Stimulated activated CD8-positive, alpha-beta memory T cell treated with anti-CD3 and anti-CD28 coated beads, Interleukin-7, amount 100 ng/mL, for 1 hour (primary cell): ENCODE data around the gene KIF5B.
A peak's percentile ranks its signal among the peaks of the same experiment; 100 is the strongest.
"Not testable (repeated sequence)": the region's sequence is repeated elsewhere in the genome, so short reads cannot be mapped to it uniquely, and the experiment has no call there.

ENCODE experiments used
- DNase-seq, 2 donors: peaks; one replicate each; pipeline ENCODE4 v3.0.0-alpha.2; 2020; ENCODE audit warnings: low read depth in 2 of 2

The KIF5B gene

DNA sequence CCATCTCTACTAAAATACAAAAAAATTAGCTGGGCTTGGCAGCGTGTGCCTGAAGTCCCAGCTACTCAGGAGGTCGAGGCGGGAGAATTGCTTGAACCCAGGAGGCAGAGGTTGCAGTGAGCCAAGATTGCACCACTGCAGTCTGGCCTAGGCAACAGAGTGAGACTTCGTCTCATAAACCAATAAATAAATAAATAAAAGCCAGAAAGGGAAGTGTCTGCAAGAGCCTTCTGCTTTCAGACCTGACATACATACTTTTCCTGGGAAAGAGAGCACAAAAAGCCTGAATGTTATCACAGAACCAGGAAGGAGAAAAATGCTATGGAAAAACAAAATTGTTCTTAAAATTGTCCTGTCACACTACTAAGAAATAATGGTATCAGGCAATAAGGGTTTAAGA, 4.1 kb upstream of the KIF5B start:
- DNase-seq, result no peak

DNA sequence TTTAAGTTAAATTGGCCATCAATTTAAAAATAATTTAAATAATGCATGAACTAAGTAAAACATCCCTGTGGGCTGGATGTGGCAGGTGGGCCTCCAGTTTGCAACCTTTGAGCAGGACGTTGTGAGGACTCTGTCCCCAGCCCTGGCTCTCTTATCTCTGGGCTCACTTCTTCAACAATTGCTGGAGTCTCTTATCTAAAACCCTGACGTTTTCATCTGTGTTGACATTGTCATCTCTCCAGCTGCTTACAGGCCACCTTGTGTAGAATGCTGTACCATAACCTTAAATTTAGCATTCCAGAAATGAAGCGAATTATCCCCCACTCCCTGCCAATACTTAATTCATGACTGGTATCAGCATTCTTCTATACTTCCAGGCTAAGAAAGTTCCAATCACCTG, 3.2 kb upstream of the KIF5B start:
- DNase-seq, result no peak

DNA sequence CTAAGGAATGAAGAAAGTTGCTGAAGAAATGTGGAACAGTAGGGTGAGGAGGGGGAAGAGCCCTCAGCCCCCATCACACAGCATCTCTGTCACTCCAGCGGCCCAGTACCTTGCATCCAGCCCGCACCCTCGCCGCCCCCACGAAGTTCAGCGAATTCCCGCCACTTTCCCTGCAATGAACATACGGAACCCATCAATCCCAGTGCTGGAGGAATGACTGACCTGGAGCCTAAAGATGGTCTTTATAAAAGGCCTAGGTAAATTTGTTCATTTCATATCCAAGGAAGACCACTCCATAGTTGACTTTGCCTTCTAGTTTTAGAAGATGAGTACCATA, 779 bp upstream of the KIF5B start:
- DNase-seq, result no peak

DNA sequence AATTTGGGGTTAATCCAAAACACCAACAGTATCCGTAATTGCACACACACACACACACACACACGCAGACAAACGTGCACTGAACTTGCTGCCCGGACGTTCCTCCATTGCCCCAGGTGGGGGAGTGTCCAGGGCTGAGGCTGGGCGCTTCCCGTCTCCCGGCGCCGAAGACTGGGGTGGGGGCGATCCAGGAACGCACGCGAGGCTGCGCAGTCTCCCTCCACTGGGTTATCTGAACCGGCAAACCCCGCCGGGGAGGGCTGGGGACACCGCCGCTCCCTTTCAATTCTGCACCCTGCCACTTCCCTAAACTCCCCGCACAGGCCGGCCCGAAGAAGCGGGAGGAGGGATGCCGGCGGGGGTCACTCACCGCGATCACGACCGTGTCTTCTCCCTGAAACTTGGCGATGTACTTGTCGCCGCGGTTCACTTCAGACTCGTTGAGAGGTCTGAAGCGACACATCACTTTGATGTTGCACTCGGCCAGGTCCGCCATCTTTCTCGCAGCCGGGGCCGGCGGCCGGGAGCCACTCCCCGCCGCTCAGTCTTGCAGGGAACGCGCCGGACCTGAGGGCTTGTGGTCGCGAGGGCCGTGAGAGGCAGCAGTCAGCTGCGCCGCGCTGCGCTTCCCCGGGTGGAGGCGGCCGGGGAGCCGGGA, 618 bp downstream of the KIF5B start:
- peak in 1 of 2 donors; percentile 33 for DNase-seq

DNA sequence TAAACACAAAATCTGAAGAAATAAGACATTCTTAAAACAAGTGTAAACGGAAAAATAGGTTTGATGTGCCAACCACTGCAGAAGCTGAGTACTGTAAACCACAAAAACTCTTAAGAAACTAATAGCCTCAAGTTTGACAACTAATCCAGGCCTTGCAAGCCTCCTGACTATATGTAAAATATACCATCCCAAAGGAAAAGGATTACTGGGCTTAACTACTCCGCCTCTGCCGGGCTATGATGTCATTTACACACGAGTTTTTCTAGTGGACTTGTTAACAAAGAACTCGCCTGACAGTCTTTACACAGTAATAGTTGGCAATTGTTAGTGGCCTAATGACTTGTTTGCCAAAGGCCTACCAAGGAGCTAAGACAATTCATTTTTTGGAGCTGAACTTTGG, 2.1 kb downstream of the KIF5B start:
- no peak for DNase-seq

DNA sequence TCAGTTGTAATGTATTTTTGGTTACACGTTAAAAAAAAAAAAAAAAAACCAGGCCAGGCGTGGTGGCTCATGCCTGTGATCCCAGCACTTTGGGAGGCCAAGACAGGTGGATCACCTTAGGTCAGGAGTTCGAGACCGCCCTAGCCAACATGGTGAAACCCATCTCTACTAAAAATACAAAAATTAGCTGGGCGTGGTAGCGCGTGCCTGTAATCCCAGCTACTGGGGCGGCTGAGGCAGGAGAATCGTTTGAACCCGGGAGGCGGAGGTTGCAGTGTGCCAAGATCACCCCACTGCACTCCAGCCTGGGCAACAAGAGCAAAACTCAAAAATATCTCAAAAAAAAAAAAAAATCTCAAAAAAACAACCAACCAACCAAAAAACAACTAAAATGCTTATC, 2.8 kb downstream of the KIF5B start:
- DNase-seq, result not testable (repeated sequence)

DNA sequence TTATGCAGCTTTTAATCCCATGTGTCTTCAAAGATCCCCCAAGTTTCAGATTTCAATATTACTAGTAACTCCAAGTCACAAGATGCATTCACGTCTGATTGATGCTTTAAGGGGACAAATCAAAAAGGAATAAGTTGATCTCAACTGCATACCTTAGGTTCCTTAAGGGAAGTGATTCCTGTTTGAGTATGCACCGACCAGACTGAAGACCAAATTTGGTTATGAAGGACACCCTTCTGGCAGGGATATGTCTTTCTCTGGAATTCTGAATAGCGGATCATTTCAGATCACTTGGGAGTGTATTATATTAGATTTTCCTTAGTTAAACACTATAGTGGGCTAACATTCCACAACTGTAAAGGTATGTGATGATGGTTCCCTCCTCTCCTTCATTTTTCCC, 4.3 kb downstream of the KIF5B start:
- no peak for DNase-seq

DNA sequence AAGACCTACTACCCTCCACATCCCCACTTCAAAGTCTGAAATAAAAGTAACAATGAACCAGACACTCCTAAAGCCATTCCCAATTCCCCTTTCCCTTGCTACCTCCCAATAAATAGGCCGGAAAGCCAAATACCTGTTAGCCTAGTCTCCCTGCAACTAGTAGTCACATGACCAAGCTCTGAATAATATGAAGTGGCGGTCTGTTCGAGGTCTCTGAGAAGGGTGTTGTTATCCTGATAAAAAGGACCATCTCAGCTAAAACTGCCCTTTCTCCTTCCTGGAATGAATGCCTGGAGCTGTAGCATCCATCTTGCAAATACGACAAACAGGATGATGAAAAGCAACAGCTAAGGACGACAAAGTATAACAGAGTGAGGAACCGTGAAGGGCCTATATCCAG, 6.0 kb downstream of the KIF5B start:
- DNase-seq, result no peak

DNA sequence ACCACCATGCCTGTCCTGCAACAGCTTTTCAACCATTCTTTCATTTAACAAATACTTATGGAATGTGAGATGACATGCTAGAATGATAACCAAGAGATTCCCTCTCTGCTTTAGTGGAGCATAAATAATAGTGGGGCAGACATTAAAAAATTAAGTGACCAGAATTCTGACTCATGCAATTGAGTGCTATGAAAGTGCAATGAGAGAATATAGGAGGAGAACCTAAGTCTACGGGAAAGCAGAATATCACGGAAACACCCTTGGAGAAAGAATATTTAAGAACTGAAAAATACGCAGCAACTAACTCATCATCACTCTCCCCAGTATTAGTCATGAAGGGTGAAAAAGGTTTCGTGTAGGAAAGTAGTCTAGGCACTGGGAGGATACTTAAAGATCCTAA, 7.1 kb downstream of the KIF5B start:
- no peak for DNase-seq

DNA sequence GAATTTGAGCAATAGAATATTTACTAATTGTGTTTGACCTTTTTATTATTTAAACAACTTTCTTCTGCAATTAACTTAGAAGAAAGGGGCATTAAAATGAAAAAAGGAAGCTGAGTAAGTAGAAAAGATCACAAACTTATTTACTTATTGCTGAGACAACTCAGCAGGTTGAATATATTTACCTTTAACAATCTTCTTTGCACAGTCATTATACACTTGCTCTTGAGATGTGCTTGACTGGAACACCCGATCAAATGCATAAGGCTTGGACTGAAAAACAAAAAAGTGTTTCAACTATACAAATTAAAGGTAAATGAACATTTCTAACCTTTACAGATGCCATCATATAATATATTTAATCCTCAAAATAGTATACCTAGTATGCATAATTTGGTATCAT, 7.9 kb downstream of the KIF5B start:
- DNase-seq, result no peak

DNA sequence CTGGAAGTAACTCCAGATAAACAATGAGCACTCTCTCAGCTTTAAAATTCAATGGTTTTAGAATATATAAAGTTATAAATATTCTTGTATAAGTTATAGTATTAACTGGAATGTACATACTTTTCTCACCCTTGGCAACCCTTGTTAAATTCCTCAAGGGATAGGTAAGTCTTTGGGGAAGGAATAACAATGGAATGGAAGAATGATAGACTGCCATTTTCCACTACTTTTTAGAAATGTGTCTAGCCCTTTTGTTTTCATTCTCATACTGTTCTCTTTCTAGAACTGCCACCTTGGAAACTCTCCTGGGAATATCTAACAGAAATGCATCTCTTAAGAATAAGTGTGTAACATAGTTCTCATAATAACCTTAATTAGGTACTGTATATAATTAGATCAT, 8.3 kb downstream of the KIF5B start:
- DNase-seq, result no peak

DNA sequence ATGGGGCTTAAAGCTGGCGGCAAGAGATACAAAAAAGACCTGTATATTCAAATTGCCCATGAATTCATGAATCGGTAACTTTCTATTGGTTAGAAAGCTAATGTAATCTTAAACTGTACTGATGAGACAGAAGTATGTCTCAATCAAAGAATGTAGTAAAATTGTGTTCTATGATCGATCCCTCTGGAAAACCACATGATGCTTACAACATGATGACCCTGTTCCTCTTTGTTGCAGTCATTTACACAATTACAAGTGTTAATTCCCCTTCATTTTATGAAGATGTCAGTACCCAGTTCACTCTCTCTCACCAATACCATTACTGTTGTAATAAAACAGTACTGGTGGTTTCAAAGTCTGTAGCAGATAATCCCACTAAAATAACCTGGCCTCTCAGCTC, 10.1 kb downstream of the KIF5B start:
- DNase-seq, result no peak

DNA sequence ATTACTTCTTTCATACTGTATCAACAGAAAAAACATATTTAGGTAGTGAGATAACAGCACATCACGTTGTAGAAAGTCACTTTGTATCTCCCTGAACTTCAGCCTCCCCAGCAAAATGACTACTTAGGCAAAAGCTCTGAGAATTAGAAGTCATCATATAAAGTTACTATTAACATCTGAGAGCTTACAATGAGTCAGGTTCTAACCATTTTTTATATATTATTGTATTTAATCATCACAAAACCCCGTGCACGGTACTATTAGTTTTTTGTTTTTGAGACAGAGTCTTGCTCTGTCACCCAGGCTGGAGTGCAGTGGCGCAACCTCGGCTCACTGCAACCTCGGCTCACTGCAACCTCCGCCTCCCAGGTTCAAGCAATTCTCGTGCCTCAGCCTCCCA, 13.5 kb downstream of the KIF5B start:
- not testable (repeated sequence) for DNase-seq

DNA sequence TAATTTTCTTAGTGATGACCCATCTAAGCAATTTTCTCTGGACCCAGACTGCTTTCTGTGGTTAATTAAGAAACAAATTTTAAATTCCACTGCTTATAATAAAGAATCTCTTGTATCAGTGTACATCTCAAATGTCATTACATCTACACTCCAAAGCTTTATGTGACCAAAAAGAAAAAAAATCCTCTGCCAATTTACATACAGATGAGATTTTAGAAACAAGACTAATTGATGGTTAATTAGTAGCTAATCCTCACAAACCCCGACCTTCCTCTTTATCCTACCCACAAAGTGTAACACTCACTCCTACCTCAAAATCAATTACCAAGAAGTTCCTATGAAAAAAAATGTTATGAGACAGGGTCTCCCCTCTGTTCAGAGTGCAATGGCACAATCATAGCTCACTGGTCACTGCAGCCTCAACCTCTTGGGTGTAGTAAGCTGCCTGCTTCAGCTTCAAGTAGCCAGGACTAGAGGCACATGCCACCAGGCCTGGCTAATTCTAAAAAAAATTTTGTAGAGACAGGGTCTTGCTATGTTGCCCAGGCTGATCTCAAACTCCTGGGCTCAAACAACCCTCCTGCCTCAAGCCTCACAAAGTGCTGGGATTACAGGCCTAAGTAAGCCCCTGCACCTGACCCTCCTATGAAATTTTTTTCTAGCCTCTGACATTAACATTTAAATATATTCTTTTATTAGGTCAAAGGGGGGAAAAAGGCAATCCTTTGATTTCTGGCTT, 14.8 kb downstream of the KIF5B start:
- DNase-seq, result no peak

DNA sequence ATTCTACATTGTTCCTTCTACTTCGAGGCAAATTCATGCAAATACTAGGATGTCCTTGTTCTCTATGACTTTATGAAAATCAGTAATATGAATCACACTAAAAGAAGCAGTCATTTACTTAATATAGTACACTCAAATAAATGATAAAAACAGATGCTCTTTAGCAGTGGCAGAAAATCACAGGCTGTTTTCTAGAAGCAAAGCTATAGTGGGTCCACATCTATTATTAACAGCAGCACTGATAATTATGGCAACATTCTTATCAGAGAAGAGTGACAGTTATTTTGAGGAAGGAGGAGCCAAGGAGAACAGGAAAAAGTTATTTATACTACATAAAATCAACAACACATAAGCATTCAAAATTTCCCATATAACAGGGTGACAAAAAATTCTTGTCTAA, 16.5 kb downstream of the KIF5B start:
- DNase-seq, result no peak

DNA sequence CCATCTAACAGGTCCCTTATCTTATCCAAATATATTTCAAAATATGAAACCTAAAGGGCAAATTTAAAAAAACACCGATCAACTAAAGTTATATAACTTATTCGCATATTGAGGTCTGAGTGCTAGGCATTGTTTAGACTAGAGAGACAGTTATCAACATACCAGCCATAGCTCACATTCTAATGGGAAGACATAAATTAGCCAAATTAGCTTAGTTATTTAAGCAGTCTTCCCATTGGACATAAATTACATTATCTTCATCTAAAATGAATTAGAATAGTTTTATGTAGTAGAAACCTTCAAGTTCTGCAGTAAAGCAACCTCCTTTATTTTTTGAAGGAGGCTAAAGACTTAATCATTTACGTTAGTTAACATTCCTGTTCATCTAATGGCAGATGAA, 17.4 kb downstream of the KIF5B start:
- DNase-seq, result no peak

DNA sequence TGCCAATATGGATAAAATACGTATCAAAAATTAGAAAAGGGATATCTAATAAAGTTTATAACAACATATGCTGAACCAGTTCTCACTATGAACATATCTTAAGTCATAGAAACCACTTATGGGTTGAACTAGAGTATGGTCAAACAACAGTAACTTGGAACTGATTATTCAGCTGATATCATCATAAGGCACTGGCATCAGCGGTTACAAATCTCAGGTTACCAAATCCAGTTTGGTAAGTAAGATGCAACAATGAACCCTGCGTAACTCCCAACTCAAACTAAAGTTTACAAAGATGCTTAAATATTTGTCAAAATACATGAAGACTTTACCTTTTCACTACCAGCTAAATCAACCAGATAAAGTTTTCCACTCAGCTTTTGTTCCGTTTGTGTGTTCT, 19.3 kb downstream of the KIF5B start:
- DNase-seq, result no peak

DNA sequence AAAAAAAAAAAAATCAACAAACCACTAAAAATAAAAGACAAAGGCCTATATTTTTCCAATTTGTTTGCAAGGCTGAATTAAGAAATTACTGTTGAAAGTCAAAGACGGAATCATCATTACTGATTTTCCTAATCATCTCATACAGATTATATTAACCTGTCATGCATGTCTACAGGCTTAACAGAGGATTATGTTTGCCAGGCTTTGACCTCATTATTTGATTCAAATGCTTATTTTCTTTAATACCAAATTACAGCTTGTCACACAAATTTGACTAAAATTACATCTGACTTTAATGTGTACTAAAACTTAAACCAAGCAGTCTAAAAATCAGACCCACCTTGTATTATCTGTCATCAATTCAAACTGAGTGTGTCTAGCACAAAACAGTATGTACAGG, 21.2 kb downstream of the KIF5B start:
- DNase-seq, result no peak

DNA sequence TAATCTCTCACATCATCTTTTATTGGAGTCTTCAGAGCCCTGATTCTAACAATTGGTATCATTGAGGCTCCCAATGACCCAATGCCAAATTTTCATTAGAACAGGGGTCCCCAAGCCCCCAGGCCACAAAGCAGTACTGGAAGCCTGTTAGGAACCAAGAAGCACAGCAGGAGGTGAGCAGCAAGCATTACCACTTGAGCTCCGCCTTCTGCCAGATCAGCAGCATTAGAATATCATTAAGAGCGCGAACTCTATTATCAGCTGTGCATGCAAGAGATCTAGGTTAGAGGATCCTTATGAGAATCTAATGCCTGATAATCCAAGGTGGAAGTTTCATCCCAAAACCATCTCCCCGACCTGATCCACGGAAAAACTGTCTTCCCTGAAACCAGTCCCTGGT, 23.1 kb downstream of the KIF5B start:
- DNase-seq, result no peak

DNA sequence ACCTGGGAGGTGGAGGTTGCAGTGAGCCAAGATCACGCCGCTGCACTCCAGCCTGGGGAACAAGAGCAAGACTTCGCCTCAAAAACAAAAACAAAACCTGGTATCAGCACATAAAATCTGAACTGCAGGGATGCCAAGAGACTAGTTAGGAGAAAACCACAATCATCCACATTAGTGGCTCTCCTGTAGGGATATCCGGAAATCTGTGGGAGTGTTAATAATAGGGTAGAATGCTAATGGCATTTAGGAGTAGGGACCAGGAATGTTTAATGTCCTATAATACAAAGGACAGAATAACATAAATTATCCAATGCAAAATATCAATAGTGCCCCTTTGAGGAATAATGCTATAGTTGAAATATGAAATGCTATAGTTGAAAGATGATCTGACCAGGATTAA, 24.3 kb downstream of the KIF5B start:
- DNase-seq, result no peak

DNA sequence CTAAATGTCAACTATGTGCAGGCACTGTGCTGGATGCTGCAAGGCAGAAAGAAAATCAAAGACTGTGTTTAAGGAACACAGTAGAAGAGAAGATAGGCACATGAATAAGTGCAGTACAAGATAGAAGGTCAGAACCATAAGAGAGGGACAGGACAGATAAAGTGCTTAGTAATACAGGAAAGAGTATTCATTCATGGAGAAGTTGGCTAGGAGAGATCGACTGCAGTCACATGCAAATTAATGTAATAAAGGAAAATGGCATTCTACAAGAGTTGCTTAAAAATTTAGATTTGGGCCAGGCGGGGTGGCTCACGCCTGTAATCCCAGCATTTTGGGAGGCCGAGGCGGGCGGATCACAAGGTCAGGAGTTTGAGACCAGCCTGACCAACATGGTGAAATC, 24.8 kb downstream of the KIF5B start:
- DNase-seq, result no peak

DNA sequence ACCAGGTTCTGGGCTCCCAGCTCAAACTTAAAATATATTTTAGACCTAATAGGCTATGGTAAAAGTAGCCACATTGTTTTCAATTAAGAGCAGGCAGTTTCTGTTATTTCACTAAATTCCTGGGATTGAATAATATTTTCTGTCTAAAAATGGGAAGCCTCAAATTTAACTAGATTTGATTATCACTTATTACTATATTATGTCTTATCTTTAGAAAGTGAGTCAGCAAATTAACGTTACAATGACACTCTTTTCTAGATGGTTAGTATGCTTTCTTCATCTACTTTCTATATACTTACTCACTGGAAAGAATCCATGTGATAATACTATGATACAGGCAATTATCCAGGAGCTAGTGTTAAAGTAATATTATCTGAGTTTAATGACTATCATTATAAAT, 27.5 kb downstream of the KIF5B start:
- DNase-seq, result no peak

DNA sequence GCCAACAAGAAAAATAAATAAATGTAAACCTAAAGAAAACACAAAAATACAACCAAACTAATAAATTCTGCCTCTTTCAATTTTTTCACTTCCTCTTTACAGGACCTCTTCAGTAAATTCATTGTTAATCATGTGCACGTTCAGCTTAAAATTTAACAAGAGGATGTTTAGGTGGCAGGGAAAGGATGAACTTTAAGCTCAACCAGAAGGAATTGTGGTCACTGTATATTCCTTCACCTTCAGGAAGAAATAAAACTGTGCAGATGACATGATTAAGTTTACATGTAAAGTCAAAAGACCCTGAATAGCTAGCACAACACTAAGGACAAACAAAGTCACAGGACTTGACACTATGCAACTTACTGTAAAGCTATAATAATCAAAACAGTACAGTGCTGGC, 33.0 kb downstream of the KIF5B start:
- DNase-seq, result no peak

DNA sequence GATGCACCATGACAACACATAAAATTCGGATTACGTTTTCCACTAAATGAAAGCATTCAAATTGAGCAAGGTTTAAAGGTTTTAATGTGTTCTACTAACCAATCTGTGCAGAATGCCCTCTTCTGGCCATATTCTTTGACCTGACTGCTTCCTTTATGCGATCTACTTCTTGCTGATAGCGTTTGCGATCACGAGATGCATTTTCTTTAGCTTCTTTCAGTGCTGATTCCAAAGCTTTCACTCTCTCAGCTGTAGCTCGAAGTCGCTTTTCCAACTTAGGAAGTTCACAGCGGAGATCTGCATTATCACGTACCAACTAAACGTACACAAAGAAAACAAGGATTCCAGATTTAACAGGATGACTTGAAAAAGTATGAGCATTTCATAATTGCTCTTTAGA, 39.2 kb downstream of the KIF5B start:
- no peak for DNase-seq
